DOHH2 (cell line): ENCODE data around the gene ISLR.

Experiments
- H3F3A ChIP-seq: fragments of 200-600 bp; sonication (generic), shearing (Covaris generic); 2 replicates; pipeline ENCODE4 v1.6.0; 2016; ENCODE audit warnings: antibody characterized with exemption, mild to moderate bottlenecking; ENCODE audit not compliant: control insufficient read depth, insufficient read depth
- H3K27ac ChIP-seq: fragments of 200-600 bp; sonication (generic); 2 replicates; pipeline ENCODE4 v1.5.1; 2014; ENCODE audit warnings: low read depth, mild to moderate bottlenecking, low read length, moderate library complexity
- H3K27me3 ChIP-seq: fragments of 200-600 bp; sonication (generic); 2 replicates; pipeline ENCODE4 v1.6.1; 2014; ENCODE audit warnings: mild to moderate bottlenecking, low read length, mixed read lengths; ENCODE audit not compliant: control insufficient read depth
- H3K36me3 ChIP-seq: fragments of 200-600 bp; sonication (generic); 2 replicates; pipeline ENCODE4 v1.6.1; 2014; ENCODE audit warnings: mild to moderate bottlenecking, low read length, moderate library complexity, mixed read lengths; ENCODE audit not compliant: control insufficient read depth
- H3K4me1 ChIP-seq: fragments of 200-600 bp; sonication (generic); 2 replicates; pipeline ENCODE4 v1.6.1; 2014; ENCODE audit warnings: mild to moderate bottlenecking, low read length, mixed read lengths; ENCODE audit not compliant: control insufficient read depth
- H3K4me2 ChIP-seq: fragments of 200-600 bp; sonication (generic); 2 replicates; pipeline ENCODE4 v1.6.0; 2014; ENCODE audit warnings: mild to moderate bottlenecking, low read length, moderate library complexity
- H3K4me3 ChIP-seq: fragments of 200-600 bp; sonication (generic); 2 replicates; pipeline ENCODE4 v1.5.1; 2014; ENCODE audit warnings: mild to moderate bottlenecking, low read length, mixed read lengths
- H3K79me2 ChIP-seq: fragments of 200-600 bp; sonication (generic); 2 replicates; pipeline ENCODE4 v1.6.1; 2014; ENCODE audit warnings: mild to moderate bottlenecking, low read length, mixed read lengths; ENCODE audit not compliant: control insufficient read depth
- H3K9me2 ChIP-seq: fragments of 200-600 bp; sonication (generic); replicated peaks from 2 replicates; pipeline ENCODE4 v1.6.1; 2014; ENCODE audit warnings: mild to moderate bottlenecking, low read length, mixed read lengths; ENCODE audit not compliant: control insufficient read depth
- H3K9me3 ChIP-seq: fragments of 200-600 bp; sonication (generic); 2 replicates; pipeline ENCODE4 v1.6.1; 2014; ENCODE audit warnings: antibody characterized with exemption, low read length, mixed read lengths; ENCODE audit not compliant: control insufficient read depth, insufficient read depth
- H4K20me1 ChIP-seq: fragments of 200-600 bp; sonication (generic); 2 replicates; pipeline ENCODE4 v1.6.0; 2014; ENCODE audit warnings: low read depth, mild to moderate bottlenecking, antibody characterized with exemption, low read length, moderate library complexity; ENCODE audit not compliant: control insufficient read depth, insufficient read depth
- EZH2phosphoT487 ChIP-seq: fragments of 200-600 bp; sonication (generic); IDR thresholded peaks from 2 replicates; pipeline ENCODE4 v1.6.1; 2017; ENCODE audit warnings: borderline replicate concordance, mild to moderate bottlenecking, antibody characterized with exemption, low read length, moderate library complexity, mixed read lengths
- TF ChIP-seq, protein P1 (sequence below): fragments of 200-600 bp; sonication (generic); IDR thresholded peaks from one replicate; pipeline ENCODE4 v1.5.1; 2014; ENCODE audit warnings: antibody characterized with exemption, mild to moderate bottlenecking, low read depth, low read length; ENCODE audit not compliant: poor library complexity, severe bottlenecking

ISLR gene

DNA sequence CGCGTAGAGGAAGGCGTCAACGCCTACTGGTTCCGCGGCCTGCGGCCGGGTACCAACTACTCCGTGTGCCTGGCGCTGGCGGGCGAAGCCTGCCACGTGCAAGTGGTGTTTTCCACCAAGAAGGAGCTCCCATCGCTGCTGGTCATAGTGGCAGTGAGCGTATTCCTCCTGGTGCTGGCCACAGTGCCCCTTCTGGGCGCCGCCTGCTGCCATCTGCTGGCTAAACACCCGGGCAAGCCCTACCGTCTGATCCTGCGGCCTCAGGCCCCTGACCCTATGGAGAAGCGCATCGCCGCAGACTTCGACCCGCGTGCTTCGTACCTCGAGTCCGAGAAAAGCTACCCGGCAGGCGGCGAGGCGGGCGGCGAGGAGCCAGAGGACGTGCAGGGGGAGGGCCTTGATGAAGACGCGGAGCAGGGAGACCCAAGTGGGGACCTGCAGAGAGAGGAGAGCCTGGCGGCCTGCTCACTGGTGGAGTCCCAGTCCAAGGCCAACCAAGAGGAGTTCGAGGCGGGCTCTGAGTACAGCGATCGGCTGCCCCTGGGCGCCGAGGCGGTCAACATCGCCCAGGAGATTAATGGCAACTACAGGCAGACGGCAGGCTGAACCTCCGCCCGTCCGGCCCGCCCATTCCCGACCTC lies 39.0 kb upstream of the ISLR start:
- H3K9me3 ChIP-seq = no peaks in the 10 kb centered on the region
- H3K4me3 ChIP-seq = no peak overlapping the region
- H3K36me3 ChIP-seq = no peaks in the 10 kb centered on the region
- TF ChIP-seq, protein P1, sequence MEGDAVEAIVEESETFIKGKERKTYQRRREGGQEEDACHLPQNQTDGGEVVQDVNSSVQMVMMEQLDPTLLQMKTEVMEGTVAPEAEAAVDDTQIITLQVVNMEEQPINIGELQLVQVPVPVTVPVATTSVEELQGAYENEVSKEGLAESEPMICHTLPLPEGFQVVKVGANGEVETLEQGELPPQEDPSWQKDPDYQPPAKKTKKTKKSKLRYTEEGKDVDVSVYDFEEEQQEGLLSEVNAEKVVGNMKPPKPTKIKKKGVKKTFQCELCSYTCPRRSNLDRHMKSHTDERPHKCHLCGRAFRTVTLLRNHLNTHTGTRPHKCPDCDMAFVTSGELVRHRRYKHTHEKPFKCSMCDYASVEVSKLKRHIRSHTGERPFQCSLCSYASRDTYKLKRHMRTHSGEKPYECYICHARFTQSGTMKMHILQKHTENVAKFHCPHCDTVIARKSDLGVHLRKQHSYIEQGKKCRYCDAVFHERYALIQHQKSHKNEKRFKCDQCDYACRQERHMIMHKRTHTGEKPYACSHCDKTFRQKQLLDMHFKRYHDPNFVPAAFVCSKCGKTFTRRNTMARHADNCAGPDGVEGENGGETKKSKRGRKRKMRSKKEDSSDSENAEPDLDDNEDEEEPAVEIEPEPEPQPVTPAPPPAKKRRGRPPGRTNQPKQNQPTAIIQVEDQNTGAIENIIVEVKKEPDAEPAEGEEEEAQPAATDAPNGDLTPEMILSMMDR = no peak
- no peak for TF ChIP-seq EZH2phosphoT487
- H3K27ac ChIP-seq = no peak overlapping the region
- no peaks in the 10 kb centered on the region for H3K79me2 ChIP-seq
- H3K9me2 ChIP-seq = no peaks in the 10 kb centered on the region
- no peaks in the 10 kb centered on the region for H3F3A ChIP-seq
- 0 out of 2 replicates have a peak, but pooled peaks cover 3% of the 10 kb centered on the region for H3K27me3 ChIP-seq
- H4K20me1 ChIP-seq = no peaks in the 10 kb centered on the region
- H3K4me2 ChIP-seq = no peak overlapping the region
- no peaks in the 10 kb centered on the region for H3K4me1 ChIP-seq

GRCh38 chr15:74135041-74135565 lies 38.4 kb upstream of the ISLR start:
- H3K9me2 ChIP-seq = no peaks in the 10 kb centered on the region
- H3K36me3 ChIP-seq = no peaks in the 10 kb centered on the region
- H3K4me2 ChIP-seq = no peak overlapping the region
- H3F3A ChIP-seq = no peaks in the 10 kb centered on the region
- H3K4me3 ChIP-seq = no peak overlapping the region
- H3K27ac ChIP-seq = no peak overlapping the region
- TF ChIP-seq, protein P1 = no peak
- TF ChIP-seq EZH2phosphoT487 = no peak
- H3K79me2 ChIP-seq = no peaks in the 10 kb centered on the region
- no peaks in the 10 kb centered on the region for H4K20me1 ChIP-seq
- H3K4me1 ChIP-seq = no peaks in the 10 kb centered on the region
- H3K27me3 ChIP-seq = no peaks in the 10 kb centered on the region
- no peaks in the 10 kb centered on the region for H3K9me3 ChIP-seq

- H3K27ac ChIP-seq = no peak overlapping the region
- TF ChIP-seq EZH2phosphoT487 = no peak
- TF ChIP-seq, protein P1 = no peak
- no peaks in the 10 kb centered on the region for H3K27me3 ChIP-seq
- no peak overlapping the region for H3K4me2 ChIP-seq
- H3K9me3 ChIP-seq = no peaks in the 10 kb centered on the region
- no peaks in the 10 kb centered on the region for H3K9me2 ChIP-seq
- H3K36me3 ChIP-seq = no peaks in the 10 kb centered on the region
- no peaks in the 10 kb centered on the region for H3K79me2 ChIP-seq
- H3K4me1 ChIP-seq = no peaks in the 10 kb centered on the region
- no peak overlapping the region for H3K4me3 ChIP-seq
- no peaks in the 10 kb centered on the region for H3F3A ChIP-seq
- H4K20me1 ChIP-seq = no peaks in the 10 kb centered on the region
Measured at GRCh38 chr15:74136540-74136813, 37.0 kb upstream of the ISLR start.
